Mucosa of gallbladder (tissue), 1 donor: Measurements from ENCODE around the gene VAMP4. TPM values are rescaled to one million over a fixed set of nuclear protein-coding genes. Genes with fewer than 3 reads are reported as not detected.

Source experiments
- DNase-seq: peaks from one replicate; pipeline ENCODE4 v3.0.0-alpha.2; 2020; ENCODE audit warnings: low spot score
- total RNA-seq: library from RNA; stranded (reverse); gene quantifications from one replicate; pipeline ENCODE4 v1.2.1, GENCODE V29; 2021
- donor health status: DM: no; HTN: no; CAD: no.

Gene VAMP4
- total RNA-seq, 1 donor from 2014 or later, result 14.2 TPM

DNA sequence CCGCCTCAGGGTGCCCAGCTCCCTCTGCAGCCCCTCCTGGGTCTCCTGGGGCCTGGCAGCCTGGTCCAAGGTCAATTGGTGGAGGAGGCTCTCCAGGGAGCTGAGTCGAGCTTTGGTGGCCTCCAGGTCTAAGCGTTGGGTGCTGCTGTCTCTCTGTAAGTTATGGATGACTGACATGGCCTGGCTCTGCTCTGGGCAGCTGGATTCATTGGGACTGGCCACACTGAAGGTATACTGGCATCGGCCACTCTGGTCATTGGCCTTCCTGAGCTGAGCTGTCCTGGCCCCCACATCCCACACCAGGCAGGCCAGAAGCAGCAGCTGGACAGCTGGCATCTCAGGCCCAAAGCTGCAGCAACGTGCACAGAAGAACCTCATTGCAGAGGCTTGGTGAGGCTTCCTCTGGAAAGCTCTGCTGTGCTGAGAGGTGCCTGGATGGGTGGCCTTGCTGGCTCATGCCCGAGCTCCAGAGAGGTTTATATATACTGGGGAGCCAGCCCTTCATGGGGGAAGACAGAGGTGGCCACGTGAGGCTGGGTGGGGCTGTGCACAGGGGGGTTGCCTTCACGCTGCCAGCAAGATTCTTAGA is 89.5 kb downstream of the VAMP4 start, which contains the start of gene MYOC:
Gene MYOC (minus strand): TSS at position 455 of the 589 bp plus-strand sequence. CDS start 77 bp downstream, at position 378.
- no peak for DNase-seq

Other genes with a start within 250 kb of the VAMP4 start
- not detected for gene MYOCOS, start 119.8 kb downstream of the VAMP4 start, total RNA-seq
- gene MYOC, start 89.4 kb downstream of the VAMP4 start, total RNA-seq, result 2.4 TPM
- 25.6 TPM for gene METTL13, start 39.6 kb upstream of the VAMP4 start, total RNA-seq
- 2.8 TPM for gene DNM3, start 99.4 kb upstream of the VAMP4 start, total RNA-seq